HCT116 (cell line): Measurements from ENCODE around the gene SAP30L. TPM values are rescaled to one million over a fixed set of nuclear protein-coding genes. Genes with fewer than 3 reads are reported as not detected.

Experiments
- ATAC-seq: fragments of 200-7000 bp; cut with Tn5 transposase; 2 replicates; pipeline ENCODE4 v1.9.1; 2020; ENCODE audit warnings: mild to moderate bottlenecking, moderate library complexity
- BruUV-seq: library from RNA; stranded (reverse); fragments of 400-500 nt; replicated peaks from 2 replicates; lab custom pipeline; 2021; lab: Mats Ljungman, UMichigan
- CTCF ChIA-PET: fragments of 300-600 bp; sonication (Branson Sonifier 250); formaldehyde crosslinking; loops from one replicate; lab custom pipeline; 2021; ENCODE audit warnings: antibody characterized with exemption; lab: Charles Lee
- POLR2A ChIA-PET: fragments of 300-600, 350-600 bp; sonication (Branson Sonifier 250); formaldehyde crosslinking; loops from one replicate; lab custom pipeline; 2021; ENCODE audit warnings: antibody characterized with exemption; lab: Charles Lee
- RAD21 ChIA-PET, 2 experiments: fragments of 300-600 bp; sonication (Branson Sonifier 250); formaldehyde crosslinking; loops; one replicate each; lab custom pipeline; 2023; ENCODE audit warnings: low total read pairs in 2 of 2; ENCODE audit not compliant: uncharacterized antibody in 2 of 2, unreplicated experiment in 2 of 2, low non-redundant PET in 1 of 2; lab: Charles Lee
- DNase-seq: peaks from one replicate; pipeline ENCODE4 v3.0.0-alpha.2; 2010; ENCODE audit warnings: low read depth, low spot score
- H2AFZ ChIP-seq: fragments of 200-600 bp; shearing (Covaris generic), sonication (generic); 2 replicates; pipeline ENCODE4 v1.6.1; 2017; ENCODE audit warnings: low read depth, mixed run types, mixed read lengths, antibody characterized with exemption, low read length; ENCODE audit not compliant: poor library complexity, severe bottlenecking
- H3K27ac ChIP-seq: 2 replicates; pipeline ENCODE4 v1.5.1; 2012; ENCODE audit warnings: low read depth, low read length
- H3K27me3 ChIP-seq: fragments of 200-600 bp; sonication (generic); 2 replicates; pipeline ENCODE4 v1.6.1; 2016; ENCODE audit warnings: mixed run types, low read length, mixed read lengths; ENCODE audit not compliant: insufficient read depth
- H3K36me3 ChIP-seq, 2 experiments: fragments of 200-500 bp in 1 of 2; fragments of 200-600 bp in 1 of 2; sonication (Bioruptor generic) in 1 of 2; sonication (generic) in 1 of 2; 2 replicates each; pipeline versions ENCODE4 v1.5.1 to v1.6.1; 2014 to 2016; ENCODE audit warnings: low read length in 2 of 2, inconsistent platforms in 1 of 2, mixed read lengths in 1 of 2, mixed run types in 1 of 2; ENCODE audit not compliant: insufficient read depth in 2 of 2, control insufficient read depth in 1 of 2
- H3K4me1 ChIP-seq, 2 experiments: fragments of 200-600 bp in 1 of 2; sonication (generic) in 1 of 2; 2 replicates each; pipeline versions ENCODE4 v1.5.1 to v1.6.1; 2012 to 2017; ENCODE audit warnings: low read length in 2 of 2, inconsistent platforms in 1 of 2, mild to moderate bottlenecking in 1 of 2, mixed read lengths in 1 of 2, mixed run types in 1 of 2, moderate library complexity in 1 of 2; ENCODE audit not compliant: insufficient read depth in 2 of 2, control insufficient read depth in 1 of 2
- H3K4me2 ChIP-seq: fragments of 200-600 bp; sonication (generic); 2 replicates; pipeline ENCODE4 v1.6.1; 2017; ENCODE audit warnings: mixed run types, low read length, mixed read lengths
- H3K4me3 ChIP-seq, 2 experiments: fragments of 200-600 bp in 1 of 2; sonication (generic) in 1 of 2; replicated peaks in 1 of 2; 2 replicates each; pipeline ENCODE4 v1.5.1; 2011 to 2016; ENCODE audit warnings: low read length in 2 of 2, control low read depth in 1 of 2, low read depth in 1 of 2, mild to moderate bottlenecking in 1 of 2, mixed read lengths in 1 of 2, mixed run types in 1 of 2
- H3K79me2 ChIP-seq: fragments of 200-600 bp; sonication (generic); 2 replicates; pipeline ENCODE4 v1.6.1; 2017; ENCODE audit warnings: mild to moderate bottlenecking, mixed run types, low read length, moderate library complexity, mixed read lengths; ENCODE audit not compliant: insufficient read depth
- H3K9ac ChIP-seq: fragments of 200-600 bp; sonication (generic); 2 replicates; pipeline ENCODE4 v1.6.1; 2016; ENCODE audit warnings: low read length, mixed read lengths
- H3K9me2 ChIP-seq: fragments of 200-600 bp; sonication (generic), shearing (Covaris generic); 2 replicates; pipeline ENCODE4 v1.6.1; 2017; ENCODE audit warnings: mixed run types, mild to moderate bottlenecking, moderate library complexity; ENCODE audit not compliant: insufficient read depth
- H3K9me3 ChIP-seq, 2 experiments: fragments of 200-500 bp in 1 of 2; fragments of 200-600 bp in 1 of 2; sonication (Bioruptor generic) in 1 of 2; sonication (generic) in 1 of 2; 2 replicates each; pipeline ENCODE4 v1.6.1; 2014 to 2017; ENCODE audit warnings: low read length in 2 of 2, mixed read lengths in 2 of 2, inconsistent platforms in 1 of 2, low read depth in 1 of 2, mild to moderate bottlenecking in 1 of 2, mixed run types in 1 of 2, moderate library complexity in 1 of 2; ENCODE audit not compliant: control insufficient read depth in 1 of 2, insufficient read depth in 1 of 2
- H4K20me1 ChIP-seq: fragments of 200-600 bp; sonication (generic), shearing (Covaris generic); 2 replicates; pipeline ENCODE4 v1.6.1; 2017; ENCODE audit warnings: mixed run types, mild to moderate bottlenecking, moderate library complexity; ENCODE audit not compliant: insufficient read depth
- ATF3 ChIP-seq: IDR thresholded peaks from 2 replicates; pipeline ENCODE4 v1.6.1; 2012
- CBX3 ChIP-seq: IDR thresholded peaks from 2 replicates; pipeline ENCODE4 v1.6.1; 2012; ENCODE audit warnings: low read depth
- CEBPB ChIP-seq: IDR thresholded peaks from 2 replicates; pipeline ENCODE4 v1.6.1; 2012; ENCODE audit warnings: low read depth
- EGR1 ChIP-seq: IDR thresholded peaks from 2 replicates; pipeline ENCODE4 v1.6.1; 2012; ENCODE audit warnings: low read depth
- ELF1 ChIP-seq: IDR thresholded peaks from 2 replicates; pipeline ENCODE4 v1.6.1; 2012; ENCODE audit warnings: low read depth, borderline replicate concordance
- EZH2 ChIP-seq: fragments of 200-600 bp; sonication (generic); IDR thresholded peaks from 2 replicates; pipeline ENCODE4 v1.6.1; 2017; ENCODE audit warnings: antibody characterized with exemption, mixed run types
- JUND ChIP-seq: IDR thresholded peaks from 2 replicates; pipeline ENCODE4 v1.6.1; 2012
- MAX ChIP-seq: IDR thresholded peaks from 2 replicates; pipeline ENCODE4 v1.6.1; 2012
- POLR2A ChIP-seq: IDR thresholded peaks from 2 replicates; pipeline ENCODE4 v1.7.0; 2011; ENCODE audit warnings: borderline replicate concordance; ENCODE audit not compliant: insufficient read depth, insufficient read length; ENCODE audit errors: extremely low read depth
- POLR2AphosphoS5 ChIP-seq: IDR thresholded peaks from 2 replicates; pipeline ENCODE4 v1.6.1; 2011; ENCODE audit warnings: mild to moderate bottlenecking, low read depth, low read length, moderate library complexity
- RAD21 ChIP-seq: IDR thresholded peaks from 2 replicates; pipeline ENCODE4 v1.6.1; 2012; ENCODE audit warnings: low read depth, mild to moderate bottlenecking
- SIN3A ChIP-seq: IDR thresholded peaks from 2 replicates; pipeline ENCODE4 v1.6.1; 2012; ENCODE audit warnings: low read depth
- SP1 ChIP-seq: IDR thresholded peaks from 2 replicates; pipeline ENCODE4 v1.6.1; 2012; ENCODE audit warnings: low read depth
- SRF ChIP-seq: IDR thresholded peaks from 2 replicates; pipeline ENCODE4 v1.6.1; 2012; ENCODE audit warnings: low read depth
- TCF7L2 ChIP-seq: IDR thresholded peaks from 2 replicates; pipeline ENCODE4 v1.7.0; 2011; ENCODE audit warnings: borderline replicate concordance, inconsistent platforms; ENCODE audit not compliant: insufficient read depth, insufficient read length; ENCODE audit errors: extremely low read depth
- YY1 ChIP-seq: IDR thresholded peaks from 2 replicates; pipeline ENCODE4 v1.6.1; 2011; ENCODE audit warnings: low read length, low read depth, moderate library complexity, mild to moderate bottlenecking; ENCODE audit not compliant: insufficient replicate concordance; ENCODE audit errors: extremely low read depth
- ZBTB33 ChIP-seq: IDR thresholded peaks from 2 replicates; pipeline ENCODE4 v1.6.1; 2011; ENCODE audit warnings: mild to moderate bottlenecking, low read length, moderate library complexity; ENCODE audit not compliant: insufficient replicate concordance; ENCODE audit errors: extremely low read depth
- ZFX ChIP-seq: fragments of 450-650 bp; IDR thresholded peaks from 2 replicates; pipeline ENCODE4 v1.6.1; 2017
- ZNF274 ChIP-seq: fragments of 200-500 bp; sonication (Bioruptor generic); IDR thresholded peaks from 2 replicates; pipeline ENCODE4 v1.6.1; 2014; ENCODE audit warnings: mild to moderate bottlenecking, low read depth, low read length, inconsistent platforms
- intact Hi-C: fragments of 100-400 bp; cut with micrococcal nuclease; formaldehyde crosslinking; loops from 2 replicates; pipeline ENCODE4 v1.10.0; 2022
- total RNA-seq: library from RNA; stranded (reverse); gene quantifications from one replicate; pipeline ENCODE4 v1.2.1, GENCODE V29; 2021; ENCODE audit not compliant: unreplicated experiment

SAP30L gene
- total RNA-seq, 1 experiment from 2014 or later: 25.5 TPM

GRCh38 chr5:154498591-154498990 is 52.8 kb downstream of the SAP30L start:
- Histone ChIP-seq H2AFZ (no peak overlapping the region), H4K20me1 (no peaks in the 10 kb centered on the region), H3K79me2 (no peaks in the 10 kb centered on the region), H3K4me3 (no peak overlapping the region), H3K27ac (no peak overlapping the region), H3K4me2 (no peak overlapping the region), H3K27me3 (no peaks in the 10 kb centered on the region; the same call in 1 of the 2 replicates), H3K9ac (no peak overlapping the region), H3K4me1 (no peaks in the 10 kb centered on the region), H3K9me2 (no peaks in the 10 kb centered on the region), H3K9me3 (no peaks in the 10 kb centered on the region), H3K36me3 (no peaks in the 10 kb centered on the region)
- intact Hi-C loops: no loop called here
- DNase-seq (no peak), ATAC-seq (no peak)
- ChIA-PET RAD21 (no interaction called here), POLR2A (no interaction called here), CTCF (no interaction called here)
- BruUV-seq: no TSS peak
- TF ChIP-seq ZFX: no peak
- TF ChIP-seq ZBTB33: no peak
- TF ChIP-seq CEBPB: no peak
- TF ChIP-seq SP1: no peak
- no peak for TF ChIP-seq SRF
- TF ChIP-seq POLR2A: no peak
- no peak for TF ChIP-seq CBX3
- TF ChIP-seq POLR2AphosphoS5: no peak
- TF ChIP-seq ZNF274: no peak
- no peak for TF ChIP-seq ATF3
- no peak for TF ChIP-seq ELF1
- TF ChIP-seq YY1: no peak
- TF ChIP-seq EZH2: no peak
- no peak for TF ChIP-seq EGR1
- no peak for TF ChIP-seq RAD21
- TF ChIP-seq TCF7L2: no peak
- no peak for TF ChIP-seq SIN3A
- no peak for TF ChIP-seq MAX
- TF ChIP-seq JUND: no peak
